Panc1 (cell line): ENCODE results near the gene EIF4G3.

Experiments
- POLR2AphosphoS5 ChIP-seq: IDR thresholded peaks from 2 replicates; pipeline ENCODE4 v1.6.1; 2012; ENCODE audit warnings: mild to moderate bottlenecking, low read depth, low read length, moderate library complexity
- SIN3A ChIP-seq: IDR thresholded peaks from 2 replicates; pipeline ENCODE4 v1.6.1; 2012; ENCODE audit warnings: low read depth, mild to moderate bottlenecking, low read length, moderate library complexity, borderline replicate concordance; ENCODE audit not compliant: insufficient read depth
- TF ChIP-seq, protein P1 (sequence below): fragments of 450-650 bp; IDR thresholded peaks from 2 replicates; pipeline ENCODE4 v1.5.1; 2017; ENCODE audit warnings: mild to moderate bottlenecking

DNA sequence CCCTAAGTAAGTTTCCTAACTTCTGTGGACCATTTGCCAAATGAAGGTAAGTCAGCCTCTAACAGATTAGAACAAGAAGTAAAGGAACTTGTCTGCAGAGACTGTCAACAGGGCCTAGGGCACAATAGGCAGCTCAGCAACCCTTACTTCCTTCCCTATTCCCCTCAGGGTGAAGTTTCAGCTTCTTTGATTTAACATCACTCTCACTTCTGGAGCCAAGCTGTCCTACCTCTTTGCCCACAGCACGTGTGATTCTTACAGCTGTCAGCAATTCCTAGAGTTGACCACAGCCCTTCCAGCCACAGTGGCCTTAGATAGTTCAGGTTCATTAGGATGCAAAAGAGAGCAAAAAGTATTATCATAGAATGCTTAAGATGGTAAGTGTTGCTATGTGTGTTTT is 7.6 kb upstream of the EIF4G3 start:
- TF ChIP-seq POLR2AphosphoS5 (no peak), SIN3A (no peak)
- TF ChIP-seq, protein P1, sequence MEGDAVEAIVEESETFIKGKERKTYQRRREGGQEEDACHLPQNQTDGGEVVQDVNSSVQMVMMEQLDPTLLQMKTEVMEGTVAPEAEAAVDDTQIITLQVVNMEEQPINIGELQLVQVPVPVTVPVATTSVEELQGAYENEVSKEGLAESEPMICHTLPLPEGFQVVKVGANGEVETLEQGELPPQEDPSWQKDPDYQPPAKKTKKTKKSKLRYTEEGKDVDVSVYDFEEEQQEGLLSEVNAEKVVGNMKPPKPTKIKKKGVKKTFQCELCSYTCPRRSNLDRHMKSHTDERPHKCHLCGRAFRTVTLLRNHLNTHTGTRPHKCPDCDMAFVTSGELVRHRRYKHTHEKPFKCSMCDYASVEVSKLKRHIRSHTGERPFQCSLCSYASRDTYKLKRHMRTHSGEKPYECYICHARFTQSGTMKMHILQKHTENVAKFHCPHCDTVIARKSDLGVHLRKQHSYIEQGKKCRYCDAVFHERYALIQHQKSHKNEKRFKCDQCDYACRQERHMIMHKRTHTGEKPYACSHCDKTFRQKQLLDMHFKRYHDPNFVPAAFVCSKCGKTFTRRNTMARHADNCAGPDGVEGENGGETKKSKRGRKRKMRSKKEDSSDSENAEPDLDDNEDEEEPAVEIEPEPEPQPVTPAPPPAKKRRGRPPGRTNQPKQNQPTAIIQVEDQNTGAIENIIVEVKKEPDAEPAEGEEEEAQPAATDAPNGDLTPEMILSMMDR: no peak
